ENCODE results near the gene CLPTM1L.
"Not testable (repeated sequence)": the region's sequence is repeated elsewhere in the genome, so short reads cannot be mapped to it uniquely, and the experiment has no call there.

Gene CLPTM1L

GRCh38 chr5:1343931-1344901 is 683 bp downstream of the CLPTM1L start:
- H3K27ac ChIP-seq = peak overlapping the region; percentile 57
- TF ChIP-seq, protein P1, sequence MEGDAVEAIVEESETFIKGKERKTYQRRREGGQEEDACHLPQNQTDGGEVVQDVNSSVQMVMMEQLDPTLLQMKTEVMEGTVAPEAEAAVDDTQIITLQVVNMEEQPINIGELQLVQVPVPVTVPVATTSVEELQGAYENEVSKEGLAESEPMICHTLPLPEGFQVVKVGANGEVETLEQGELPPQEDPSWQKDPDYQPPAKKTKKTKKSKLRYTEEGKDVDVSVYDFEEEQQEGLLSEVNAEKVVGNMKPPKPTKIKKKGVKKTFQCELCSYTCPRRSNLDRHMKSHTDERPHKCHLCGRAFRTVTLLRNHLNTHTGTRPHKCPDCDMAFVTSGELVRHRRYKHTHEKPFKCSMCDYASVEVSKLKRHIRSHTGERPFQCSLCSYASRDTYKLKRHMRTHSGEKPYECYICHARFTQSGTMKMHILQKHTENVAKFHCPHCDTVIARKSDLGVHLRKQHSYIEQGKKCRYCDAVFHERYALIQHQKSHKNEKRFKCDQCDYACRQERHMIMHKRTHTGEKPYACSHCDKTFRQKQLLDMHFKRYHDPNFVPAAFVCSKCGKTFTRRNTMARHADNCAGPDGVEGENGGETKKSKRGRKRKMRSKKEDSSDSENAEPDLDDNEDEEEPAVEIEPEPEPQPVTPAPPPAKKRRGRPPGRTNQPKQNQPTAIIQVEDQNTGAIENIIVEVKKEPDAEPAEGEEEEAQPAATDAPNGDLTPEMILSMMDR (IDR thresholded peaks at IDR 0.05) = no peak
- TF ChIP-seq ZFX (IDR thresholded peaks at IDR 0.05; ENCODE audit: borderline replicate concordance) = no peak

DNA sequence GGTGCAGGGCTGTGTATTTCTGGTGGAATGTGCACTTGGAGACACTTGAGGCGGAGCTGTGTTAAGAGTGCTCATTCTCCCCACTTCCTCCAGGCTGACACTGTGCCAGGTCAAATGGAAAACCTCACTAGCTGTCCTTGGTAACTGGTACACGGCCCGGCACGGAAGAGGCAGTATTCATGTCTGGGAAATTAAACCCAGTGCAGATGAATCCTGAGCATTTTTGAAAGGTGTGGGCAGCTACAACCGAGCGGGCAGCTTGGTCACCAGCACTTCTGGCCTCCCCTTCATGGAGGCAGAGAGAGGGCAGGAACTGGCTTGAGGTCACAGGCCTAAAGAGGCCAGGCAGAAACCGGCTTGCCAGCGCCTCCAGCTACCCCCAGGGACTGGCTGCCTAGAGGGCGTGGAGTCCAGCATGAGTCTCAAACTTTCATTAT is 1.6 kb downstream of the CLPTM1L start:
- TF ChIP-seq, protein P1 (IDR thresholded peaks at IDR 0.05) = no peak
- no peak for TF ChIP-seq ZFX (IDR thresholded peaks at IDR 0.05; ENCODE audit: borderline replicate concordance)
- H3K27ac ChIP-seq = no peak overlapping the region

- H3K27ac ChIP-seq = not testable (repeated sequence)
These were observed 2.2 kb downstream of the CLPTM1L start for GRCh38 chr5:1342711-1343110.

DNA sequence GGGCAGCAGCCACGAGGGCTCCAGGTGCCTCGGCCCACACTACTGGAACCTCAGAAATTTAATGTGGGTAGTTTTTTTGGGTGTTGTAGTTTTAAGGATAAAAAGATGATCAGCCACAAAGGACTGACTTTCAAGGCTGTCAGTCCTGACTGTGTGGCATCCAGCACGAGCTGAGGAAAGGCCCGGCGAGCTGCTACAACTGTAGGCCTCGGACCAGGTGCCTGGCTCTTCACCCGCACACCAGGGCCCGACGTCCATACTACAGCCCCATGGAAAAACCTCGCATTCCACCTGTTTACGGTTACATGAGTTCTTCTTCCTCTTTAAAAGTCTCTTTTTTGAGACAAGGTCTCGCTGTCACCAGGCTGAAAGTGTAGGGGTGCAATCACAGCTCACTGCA is 2.6 kb downstream of the CLPTM1L start:
- TF ChIP-seq ZFX (IDR thresholded peaks at IDR 0.05; ENCODE audit: borderline replicate concordance) = no peak
- TF ChIP-seq, protein P1 (IDR thresholded peaks at IDR 0.05) = no peak
- H3K27ac ChIP-seq = no peak overlapping the region

DNA sequence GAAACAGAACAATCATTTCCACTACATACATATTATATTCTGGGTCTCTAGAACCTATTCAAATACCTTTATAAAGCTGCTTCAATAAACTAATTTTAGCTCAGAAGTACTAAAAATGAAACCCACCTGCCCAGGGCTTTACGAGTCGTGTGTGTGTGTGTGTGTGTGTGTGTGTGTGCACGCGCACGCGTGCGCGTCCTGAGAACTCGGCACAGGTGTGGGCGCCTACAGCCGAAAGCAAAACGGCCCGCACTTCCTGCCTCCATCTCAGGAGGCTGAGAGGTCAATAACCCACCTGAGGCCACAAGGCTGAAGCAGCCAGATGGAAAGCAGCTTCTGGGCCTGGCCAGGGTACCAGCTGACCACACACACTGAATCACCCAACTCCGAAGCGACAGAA is 3.0 kb downstream of the CLPTM1L start:
- no peak overlapping the region for H3K27ac ChIP-seq
- TF ChIP-seq, protein P1 (IDR thresholded peaks at IDR 0.05) = no peak
- TF ChIP-seq ZFX (IDR thresholded peaks at IDR 0.05; ENCODE audit: borderline replicate concordance) = no peak

GRCh38 chr5:1339818-1340210 is 5.1 kb downstream of the CLPTM1L start:
- H3K27ac ChIP-seq = not testable (repeated sequence)

DNA sequence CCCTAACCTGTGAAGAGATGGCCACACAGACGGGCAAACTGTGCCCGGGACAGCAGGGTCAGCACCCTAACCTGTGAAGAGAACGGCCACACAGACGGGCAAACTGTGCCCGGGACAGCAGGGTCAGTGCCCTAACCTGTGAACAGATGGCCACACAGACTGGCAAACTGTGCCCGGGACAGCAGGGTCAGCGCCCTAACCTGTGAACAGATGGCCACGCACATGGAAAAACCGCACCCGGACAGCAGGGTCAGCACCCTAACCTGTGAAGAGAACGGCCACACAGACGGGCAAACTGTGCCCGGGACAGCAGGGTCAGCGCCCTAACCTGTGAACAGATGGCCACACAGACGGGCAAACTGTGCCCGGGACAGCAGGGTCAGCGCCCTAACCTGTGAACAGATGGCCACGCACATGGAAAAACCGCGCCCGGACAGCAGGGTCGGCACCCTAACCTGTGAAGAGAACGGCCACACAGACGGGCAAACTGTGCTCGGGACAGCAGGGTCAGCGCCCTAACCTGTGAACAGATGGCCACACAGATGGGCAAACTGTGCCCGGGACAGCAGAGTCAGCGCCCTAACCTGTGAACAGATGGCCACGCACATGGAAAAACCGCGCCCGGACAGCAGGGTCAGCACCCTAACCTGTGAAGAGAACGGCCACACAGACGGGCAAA is 5.6 kb downstream of the CLPTM1L start:
- H3K27ac ChIP-seq = not testable (repeated sequence)

- H3K27ac ChIP-seq = no peak overlapping the region
- no peak for TF ChIP-seq ZFX (IDR thresholded peaks at IDR 0.05; ENCODE audit: borderline replicate concordance)
- TF ChIP-seq, protein P1 (IDR thresholded peaks at IDR 0.05) = no peak
These were observed 6.3 kb downstream of the CLPTM1L start for GRCh38 chr5:1338506-1339070.
